ENCODE measurements around the gene DAD1.

GRCh38 chr14:22567437-22567836, 21.6 kb downstream of the DAD1 start:
- TF ChIP-seq CTCF (IDR thresholded peaks at IDR 0.05) (no peak), REST (IDR thresholded peaks at IDR 0.05; ENCODE audit: low read depth, low read length) (no peak), GABPA (IDR thresholded peaks at IDR 0.05; ENCODE audit: low read depth) (no peak), ELF1 (IDR thresholded peaks at IDR 0.05) (no peak), POLR2AphosphoS5 (IDR thresholded peaks at IDR 0.05; ENCODE audit: low read depth, low read length) (no peak), YY1 (IDR thresholded peaks at IDR 0.05; ENCODE audit: low read depth) (no peak), PBX3 (IDR thresholded peaks at IDR 0.05) (no peak), SMC3 (IDR thresholded peaks at IDR 0.05; ENCODE audit: low read depth, low read length) (no peak), USF2 (IDR thresholded peaks at IDR 0.05; ENCODE audit: borderline replicate concordance, low read depth, low read length) (no peak), TCF12 (IDR thresholded peaks at IDR 0.05) (no peak), TAF1 (IDR thresholded peaks at IDR 0.05; ENCODE audit: borderline replicate concordance, low read depth, low read length) (no peak), TEAD4 (IDR thresholded peaks at IDR 0.05; ENCODE audit: borderline replicate concordance, insufficient read depth) (no peak), ZBTB33 (IDR thresholded peaks at IDR 0.05; ENCODE audit: borderline replicate concordance, low read depth) (no peak)

Measured in SK-N-SH (cell line).